Smooth muscle cell of bladder (primary cell): Measurements from ENCODE around the gene RIPK1. TPM values are rescaled to one million over a fixed set of nuclear protein-coding genes. Genes with fewer than 3 reads are reported as not detected.

Source experiments
- total RNA-seq: library from RNA; depleted of rRNA; stranded (reverse); fragments of >200 nt; gene quantifications from 2 replicates; pipeline ENCODE4 v1.2.3, GENCODE V29; 2014

RIPK1 gene
- total RNA-seq = 24.0 TPM in 2 replicates

GRCh38 chr6:3068329-3069214 is at the start of gene RIPK1:
TSS of gene RIPK1 (plus strand) at chr6:3068494. CDS start at chr6:3076824, 8,330 bp downstream.

GRCh38 chr6:3118353-3119039 is 50.2 kb downstream of the RIPK1 start, which contains the start of gene BPHL:
TSS of gene BPHL (plus strand) at chr6:3118711. CDS start at chr6:3118741, 30 bp downstream.

GRCh38 chr6:3157131-3157933 is 89.0 kb downstream of the RIPK1 start, which contains the start of gene TUBB2A:
TSS of gene TUBB2A (minus strand) at chr6:3157544. CDS start at chr6:3157463, 81 bp downstream.

Other genes with a start within 250 kb of the RIPK1 start
- gene SERPINB1, start 226.6 kb upstream of the RIPK1 start, total RNA-seq = 19.5 and 20.3 TPM in 2 replicates
- gene SERPINB9, start 165.2 kb upstream of the RIPK1 start, total RNA-seq = 6.4 TPM in 2 replicates
- 97.8 and 103 TPM in 2 replicates for gene SERPINB6, start 96.9 kb upstream of the RIPK1 start, total RNA-seq
- 34.1 and 38.5 TPM in 2 replicates for gene NQO2, start 68.6 kb upstream of the RIPK1 start, total RNA-seq
- 9.7 and 12.5 TPM in 2 replicates for gene BPHL, start 50.2 kb downstream of the RIPK1 start, total RNA-seq
- 43.4 and 59.2 TPM in 2 replicates for gene TUBB2A, start 89.0 kb downstream of the RIPK1 start, total RNA-seq
- 1.3 and 2.4 TPM in 2 replicates for gene TUBB2B, start 159.2 kb downstream of the RIPK1 start, total RNA-seq
- gene PSMG4, start 190.5 kb downstream of the RIPK1 start, total RNA-seq = 42.2 and 46.6 TPM in 2 replicates